ENCODE data around the gene ARF1. TPM values are rescaled to one million over a fixed set of nuclear protein-coding genes. Genes with fewer than 3 reads are reported as not detected.
"Not testable (repeated sequence)": the region's sequence is repeated elsewhere in the genome, so short reads cannot be mapped to it uniquely, and the experiment has no call there.

The ARF1 gene
- total RNA-seq, 4 donors from 2014 or later = 165 to 340 (median 203) TPM

GRCh38 chr1:228109073-228109961, 26.8 kb downstream of the ARF1 start, which contains the start of gene MRPL55:
Gene MRPL55 (minus strand): TSS chr1:228109299. CDS start chr1:228108260, 1,039 bp downstream.
- intact Hi-C loops (cut with DNase I; ENCODE audit: low total_unique reads) = no loop called here
- peak; percentile 97 to 100 for DNase-seq
- Histone ChIP-seq H3K4me3 (peak within 1 kb of the TSS; percentile 71 to 82), H3K36me3 (no peaks in the 10 kb centered on the region), H3K27ac (peak within 1 kb of the TSS; percentile 94 to 97), H3K27me3 (no peaks in the 10 kb centered on the region), H3K9me3 (no peaks in the 10 kb centered on the region), H3K4me1 (peaks cover 0 to 12% of the 10 kb centered on the region in 2 donors)
- TF ChIP-seq POLR2A (IDR thresholded peaks at IDR 0.05) (peak; percentile 93 to 96), CTCF (IDR thresholded peaks at IDR 0.05) (peak in 2 of 4 experiments; percentile 14 to 19)

- H3K9me3 ChIP-seq = no peaks in the 10 kb centered on the region
- peaks cover 0 to 12% of the 10 kb centered on the region in 2 donors for H3K4me1 ChIP-seq
- H3K4me3 ChIP-seq = peak overlapping the region; percentile 71 to 82
- no peaks in the 10 kb centered on the region for H3K36me3 ChIP-seq
- peak overlapping the region; percentile 94 to 97 for H3K27ac ChIP-seq
- peak in 1 of 2 donors; percentile 52 for DNase-seq
- no peaks in the 10 kb centered on the region for H3K27me3 ChIP-seq
- intact Hi-C loops (cut with DNase I; ENCODE audit: low total_unique reads) = no loop called here
- TF ChIP-seq POLR2A (IDR thresholded peaks at IDR 0.05) (no peak), CTCF (IDR thresholded peaks at IDR 0.05) (no peak)
Measured at GRCh38 chr1:228109962-228110488, 27.5 kb downstream of the ARF1 start.

GRCh38 chr1:228110556-228110955, 28.0 kb downstream of the ARF1 start:
- Histone ChIP-seq H3K36me3 (no peaks in the 10 kb centered on the region), H3K9me3 (no peaks in the 10 kb centered on the region), H3K27ac (peak overlapping the region; percentile 94 to 97), H3K4me1 (peaks cover 0 to 12% of the 10 kb centered on the region in 2 donors), H3K27me3 (no peaks in the 10 kb centered on the region), H3K4me3 (peak overlapping the region in 1 of 2 donors; percentile 71)
- TF ChIP-seq CTCF (IDR thresholded peaks at IDR 0.05) (no peak), POLR2A (IDR thresholded peaks at IDR 0.05) (no peak)
- DNase-seq = no peak
- intact Hi-C loops (cut with DNase I; ENCODE audit: low total_unique reads) = no loop called here

- H3K4me3 ChIP-seq; DNase-seq; intact Hi-C loops (cut with DNase I; ENCODE audit: low total_unique reads); H3K27me3 ChIP-seq; H3K9me3 ChIP-seq; H3K27ac ChIP-seq; H3K36me3 ChIP-seq: not testable (repeated sequence)
- H3K4me1 ChIP-seq = peaks cover 0 to 12% of the 10 kb centered on the region in 2 donors
Measured at GRCh38 chr1:228111315-228111714, 28.8 kb downstream of the ARF1 start.

- Histone ChIP-seq H3K27ac (no peak overlapping the region), H3K27me3 (no peaks in the 10 kb centered on the region), H3K4me3 (no peak overlapping the region), H3K4me1 (peaks cover 0 to 12% of the 10 kb centered on the region in 2 donors), H3K9me3 (no peaks in the 10 kb centered on the region), H3K36me3 (no peaks in the 10 kb centered on the region)
- no peak for DNase-seq
- intact Hi-C loops (cut with DNase I; ENCODE audit: low total_unique reads) = no loop called here
- TF ChIP-seq CTCF (IDR thresholded peaks at IDR 0.05) (no peak), POLR2A (IDR thresholded peaks at IDR 0.05) (no peak)
Measured at GRCh38 chr1:228112167-228112566, 29.7 kb downstream of the ARF1 start.
